MM.1S (cell line): ENCODE results near the gene DNAH10.

Experiments used
- CTCF ChIP-seq: fragments of 300-600 bp; sonication (generic); IDR thresholded peaks from 2 replicates; pipeline ENCODE4 v1.5.1; 2016; ENCODE audit warnings: antibody characterized with exemption, low read length, mixed read lengths
- EZH2 ChIP-seq: fragments of 300-600 bp; sonication (generic); optimal IDR thresholded peaks from 2 replicates; pipeline ENCODE3; 2017; ENCODE audit warnings: low read depth, mild to moderate bottlenecking, antibody characterized with exemption, low read length, mixed read lengths

GRCh38 chr12:123732251-123732650, 29.9 kb upstream of the DNAH10 start:
- no peak for TF ChIP-seq CTCF
- no peak for TF ChIP-seq EZH2
